Activated T-cell treated with anti-CD3 and anti-CD28 coated beads for 24 hours (primary cell): ENCODE data around the gene CDC34.

Source experiments
- DNase-seq: peaks from one replicate; pipeline ENCODE4 v3.0.0-alpha.2; 2020; ENCODE audit warnings: low read depth

Gene CDC34

GRCh38 chr19:542173-542866, 10.8 kb downstream of the CDC34 start:
- DNase-seq: no peak

DNA sequence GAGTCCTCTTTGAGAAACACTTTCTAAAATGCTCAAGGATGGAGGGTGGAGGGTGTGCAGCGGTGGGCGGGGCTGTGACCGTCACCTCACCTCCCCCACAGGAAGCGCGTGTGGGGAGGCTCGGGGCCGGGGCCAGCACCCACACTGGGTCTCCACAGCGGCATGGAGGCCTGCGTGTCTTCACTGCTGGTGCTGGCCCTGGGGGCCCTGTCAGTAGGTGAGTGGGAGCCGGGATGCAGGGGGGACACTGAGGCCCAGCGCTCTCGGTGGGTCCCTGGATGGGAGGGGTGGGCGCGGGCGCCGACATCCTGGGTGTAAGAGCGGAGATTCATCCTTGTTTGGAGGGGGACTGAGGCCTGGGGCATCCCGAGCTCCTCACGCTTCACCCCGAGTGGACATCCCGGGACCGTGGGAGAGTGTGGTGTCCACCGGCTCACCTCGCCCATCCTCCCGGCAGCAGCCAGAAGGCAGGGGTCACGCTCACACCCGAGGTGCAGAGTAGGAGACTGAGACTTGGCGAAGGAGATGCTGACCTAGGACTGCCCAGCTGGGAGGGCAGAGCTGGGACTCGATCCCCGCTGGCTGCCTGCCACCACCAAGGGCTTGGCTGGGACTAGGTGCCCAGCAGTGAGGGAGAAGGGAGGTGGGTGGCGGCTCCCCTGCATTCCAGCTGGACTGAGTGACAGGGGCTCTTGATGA, 12.5 kb downstream of the CDC34 start, which contains the start of gene GZMM:
Gene GZMM (plus strand): TSS at position 144 of the 699 bp plus-strand sequence. CDS start 19 bp downstream, at position 163.
- peak; percentile 62 for DNase-seq

DNA sequence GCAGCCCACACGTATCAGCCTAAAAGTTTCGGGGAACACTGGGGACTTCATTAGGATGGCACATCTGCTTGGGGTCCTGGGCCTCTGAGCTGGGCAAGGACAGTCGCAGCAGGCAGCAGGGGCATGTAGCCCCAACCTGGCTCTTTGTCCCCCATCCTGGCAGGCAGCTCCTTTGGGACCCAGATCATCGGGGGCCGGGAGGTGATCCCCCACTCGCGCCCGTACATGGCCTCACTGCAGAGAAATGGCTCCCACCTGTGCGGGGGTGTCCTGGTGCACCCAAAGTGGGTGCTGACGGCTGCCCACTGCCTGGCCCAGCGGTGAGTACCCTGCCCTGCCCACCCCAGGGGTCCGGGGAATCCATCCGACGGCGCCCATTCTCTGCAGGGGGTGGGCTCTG, 15.6 kb downstream of the CDC34 start:
- no peak for DNase-seq

DNA sequence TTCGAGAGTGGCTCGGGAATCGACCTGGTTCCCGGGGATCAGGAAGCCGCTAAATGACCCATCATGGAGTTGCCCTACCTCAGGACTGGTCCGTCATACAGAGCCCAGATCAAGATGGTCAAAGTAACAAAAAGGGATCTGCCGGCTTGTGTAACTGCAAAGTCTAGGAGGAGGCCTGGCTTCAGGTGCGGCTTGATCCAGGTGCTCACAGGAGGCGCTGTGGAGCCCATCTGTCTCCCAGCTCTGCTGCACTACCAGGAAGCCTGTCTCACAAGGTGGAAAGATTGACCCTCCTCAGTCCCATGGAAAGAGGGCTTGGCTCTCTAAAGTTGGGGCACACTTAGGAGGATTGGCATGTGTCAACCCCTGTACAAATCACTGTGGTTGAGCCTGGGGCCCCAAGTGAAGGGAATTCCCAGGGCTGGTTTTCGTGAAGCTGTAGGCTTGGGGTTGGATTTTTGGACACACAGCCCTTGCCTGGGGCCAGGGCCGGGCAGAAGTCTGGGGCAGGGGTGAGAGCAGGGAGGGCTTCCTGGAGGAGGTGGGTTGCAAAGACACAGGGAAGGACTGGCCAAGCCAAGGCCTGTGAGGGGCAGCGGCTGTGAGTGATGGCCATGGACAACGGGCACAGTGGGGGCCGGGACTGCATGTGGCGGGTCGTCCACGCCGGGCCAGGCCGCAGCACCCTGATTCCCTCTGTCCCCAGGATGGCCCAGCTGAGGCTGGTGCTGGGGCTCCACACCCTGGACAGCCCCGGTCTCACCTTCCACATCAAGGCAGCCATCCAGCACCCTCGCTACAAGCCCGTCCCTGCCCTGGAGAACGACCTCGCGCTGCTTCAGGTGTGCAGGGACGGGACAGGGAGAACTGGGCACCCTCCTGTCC, 16.5 kb downstream of the CDC34 start:
- no peak for DNase-seq

DNA sequence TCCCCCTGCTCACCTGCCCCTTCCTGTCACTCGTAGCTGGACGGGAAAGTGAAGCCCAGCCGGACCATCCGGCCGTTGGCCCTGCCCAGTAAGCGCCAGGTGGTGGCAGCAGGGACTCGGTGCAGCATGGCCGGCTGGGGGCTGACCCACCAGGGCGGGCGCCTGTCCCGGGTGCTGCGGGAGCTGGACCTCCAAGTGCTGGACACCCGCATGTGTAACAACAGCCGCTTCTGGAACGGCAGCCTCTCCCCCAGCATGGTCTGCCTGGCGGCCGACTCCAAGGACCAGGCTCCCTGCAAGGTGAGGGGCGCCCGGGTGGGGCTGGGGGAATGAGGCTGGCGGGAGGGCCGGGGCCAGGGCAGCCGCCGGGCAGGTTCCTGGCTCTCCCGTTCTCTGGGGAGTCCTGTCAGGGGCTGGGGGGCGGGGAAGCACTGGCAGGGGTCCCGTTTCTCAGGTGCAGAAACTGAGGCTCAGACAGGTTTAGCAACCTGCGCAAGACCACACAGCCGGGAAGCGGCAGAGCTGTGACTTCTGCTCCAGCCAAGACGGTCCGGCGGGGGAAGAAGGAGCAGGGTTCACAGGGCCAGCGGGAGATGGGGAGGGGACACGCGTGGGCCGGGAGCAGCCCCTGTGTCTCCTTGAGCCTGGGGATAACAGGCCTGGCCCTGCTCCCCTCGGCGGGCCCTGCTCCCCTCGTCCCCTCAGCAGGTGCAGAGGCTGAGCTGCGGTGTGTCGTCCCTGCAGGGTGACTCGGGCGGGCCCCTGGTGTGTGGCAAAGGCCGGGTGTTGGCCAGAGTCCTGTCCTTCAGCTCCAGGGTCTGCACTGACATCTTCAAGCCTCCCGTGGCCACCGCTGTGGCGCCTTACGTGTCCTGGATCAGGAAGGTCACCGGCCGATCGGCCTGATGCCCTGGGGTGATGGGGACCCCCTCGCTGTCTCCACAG, 17.6 kb downstream of the CDC34 start:
- DNase-seq: no peak

DNA sequence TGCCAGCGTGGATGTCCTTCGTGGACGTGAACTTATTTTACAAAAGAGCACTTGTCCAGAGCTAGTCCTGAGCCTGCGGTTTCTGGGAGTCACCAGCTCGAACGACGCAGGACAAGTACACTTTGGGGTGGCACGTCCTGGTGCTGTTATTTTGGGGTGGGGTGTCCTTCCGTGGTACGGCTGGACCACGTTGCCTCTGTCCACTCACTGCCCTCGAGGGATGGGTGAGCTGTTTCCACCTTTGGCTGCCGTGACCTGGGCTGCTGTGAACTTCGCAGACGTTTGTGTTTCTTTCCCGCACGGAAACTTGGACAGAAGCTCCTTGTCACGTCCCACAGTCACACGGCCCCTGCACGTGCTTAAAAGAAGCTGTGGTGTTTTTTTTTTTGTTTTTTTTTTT, 23.3 kb downstream of the CDC34 start:
- DNase-seq: no peak

- no peak for DNase-seq
These were observed 23.9 kb downstream of the CDC34 start for GRCh38 chr19:555474-555808.

DNA sequence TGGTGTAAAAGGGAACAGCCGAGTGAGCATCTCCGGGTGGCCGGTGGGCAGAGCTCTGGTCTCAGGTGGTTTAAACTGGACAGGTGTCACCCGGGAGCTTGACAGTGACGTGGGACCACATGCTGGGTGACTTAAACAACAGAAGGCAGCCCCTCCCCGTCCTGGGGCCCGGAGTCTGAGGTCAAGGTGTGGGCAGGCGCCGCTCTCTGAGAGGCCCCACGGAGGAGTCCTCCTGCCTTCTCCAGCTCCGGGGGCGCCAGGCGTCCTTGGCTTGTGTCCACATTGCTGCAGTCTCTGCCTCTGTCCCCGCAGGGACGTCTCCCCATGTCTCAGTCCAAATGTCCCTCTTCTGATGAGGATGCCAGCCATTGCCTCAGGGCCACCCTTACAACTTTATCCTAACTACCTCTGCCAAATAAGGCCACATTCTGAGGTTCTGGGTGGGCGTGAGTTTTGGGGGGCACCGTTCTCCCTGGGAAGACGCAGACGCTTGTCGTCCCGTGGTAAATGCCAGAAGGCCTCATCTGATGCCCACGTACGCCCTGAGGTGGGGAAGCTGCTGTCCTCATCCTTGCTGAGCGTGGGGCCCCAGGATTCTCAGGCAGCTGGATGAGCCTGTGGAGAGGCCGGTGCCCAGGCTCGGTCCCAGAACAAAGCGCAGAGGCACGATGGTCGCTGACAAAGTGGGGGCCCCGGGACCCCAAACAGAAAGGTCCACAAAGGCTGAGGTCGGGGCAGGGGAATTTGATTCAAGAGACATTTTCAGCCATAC, 25.2 kb downstream of the CDC34 start:
- no peak for DNase-seq

DNA sequence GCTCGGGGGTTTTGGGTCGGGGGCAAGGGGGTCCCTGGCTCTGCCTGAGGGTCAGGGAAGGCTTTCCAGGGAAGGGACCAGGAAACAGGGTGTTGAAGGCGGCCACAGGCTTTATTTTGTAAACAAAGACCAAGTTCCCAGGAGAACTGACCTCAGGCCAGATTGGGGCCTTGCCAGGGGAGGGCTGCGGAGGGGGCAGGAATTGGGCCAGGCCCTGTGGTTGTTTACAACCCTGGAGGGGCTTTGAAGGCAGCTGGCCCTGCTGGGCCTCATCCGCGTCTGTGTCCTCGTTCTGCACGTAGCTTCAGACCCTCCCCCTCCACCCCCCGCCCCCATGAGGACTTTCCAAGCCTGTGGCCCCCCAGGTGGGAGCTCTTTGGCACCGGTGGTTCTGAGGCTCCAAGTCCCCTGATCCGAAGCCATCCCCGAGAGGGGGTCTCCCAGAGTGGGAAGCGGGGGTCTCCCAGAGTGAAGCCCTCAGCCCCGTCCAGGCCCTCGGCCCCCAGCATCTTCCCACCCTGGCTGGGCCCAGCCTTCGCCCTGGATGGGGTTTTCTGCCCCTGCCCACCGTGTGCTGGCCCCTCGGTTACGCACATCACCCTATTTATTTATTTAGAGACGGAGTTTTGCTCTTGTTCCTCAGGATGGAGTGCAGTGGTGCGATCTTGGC, 27.3 kb downstream of the CDC34 start:
- no peak for DNase-seq

GRCh38 chr19:560121-560520, 28.6 kb downstream of the CDC34 start:
- no peak for DNase-seq

- no peak for DNase-seq
These were observed 34.8 kb downstream of the CDC34 start for GRCh38 chr19:566403-566802.

DNA sequence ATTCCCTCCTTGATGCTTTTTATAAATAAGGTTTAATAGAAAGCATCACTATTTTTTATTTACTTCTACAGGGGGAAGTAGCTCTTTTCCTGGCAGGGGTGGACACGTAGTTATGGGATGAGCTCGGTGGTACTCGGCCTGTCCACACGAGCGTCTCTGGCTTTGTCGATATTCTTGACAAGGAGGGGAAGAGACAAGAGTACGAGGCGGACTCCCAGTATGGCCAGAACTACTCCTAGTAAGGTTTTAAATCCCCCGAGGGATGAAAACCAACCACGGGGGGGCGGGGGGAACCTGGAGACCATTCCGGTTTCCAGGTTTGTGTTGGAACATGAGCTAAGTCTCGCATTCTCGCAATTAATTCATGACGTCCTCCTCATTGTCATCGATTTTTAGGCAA, 35.3 kb downstream of the CDC34 start:
- DNase-seq: no peak

DNA sequence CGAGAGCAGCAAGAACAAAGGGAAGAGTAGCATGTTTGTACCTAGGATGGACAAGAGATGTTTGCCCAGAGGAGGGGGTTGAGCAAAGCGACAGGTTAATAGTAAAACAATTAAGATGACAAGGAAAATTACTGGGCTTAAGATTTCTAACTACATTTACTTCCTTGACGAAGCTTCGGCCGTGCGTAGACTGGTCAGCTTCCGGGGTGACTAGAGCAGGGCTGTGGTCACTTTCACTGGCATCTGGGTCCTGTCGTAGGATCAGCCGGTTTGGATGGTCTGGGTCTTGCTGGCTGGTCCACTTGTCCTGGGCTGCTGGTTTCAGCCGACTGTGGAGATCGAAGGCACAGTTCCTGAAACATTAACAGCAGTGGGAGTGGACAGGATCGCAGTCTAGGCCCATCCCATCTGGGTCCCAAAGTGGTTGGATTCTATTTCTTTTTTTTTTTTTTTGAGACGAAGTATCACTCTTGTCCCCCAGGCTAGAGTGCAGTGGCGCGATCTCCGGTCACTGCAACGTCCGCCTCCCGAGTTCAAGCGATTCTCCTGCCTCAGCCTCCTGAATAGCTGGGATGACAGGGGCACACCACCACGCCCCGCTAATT, 35.8 kb downstream of the CDC34 start:
- no peak for DNase-seq

GRCh38 chr19:570251-570686, 38.7 kb downstream of the CDC34 start:
- DNase-seq: no peak

DNA sequence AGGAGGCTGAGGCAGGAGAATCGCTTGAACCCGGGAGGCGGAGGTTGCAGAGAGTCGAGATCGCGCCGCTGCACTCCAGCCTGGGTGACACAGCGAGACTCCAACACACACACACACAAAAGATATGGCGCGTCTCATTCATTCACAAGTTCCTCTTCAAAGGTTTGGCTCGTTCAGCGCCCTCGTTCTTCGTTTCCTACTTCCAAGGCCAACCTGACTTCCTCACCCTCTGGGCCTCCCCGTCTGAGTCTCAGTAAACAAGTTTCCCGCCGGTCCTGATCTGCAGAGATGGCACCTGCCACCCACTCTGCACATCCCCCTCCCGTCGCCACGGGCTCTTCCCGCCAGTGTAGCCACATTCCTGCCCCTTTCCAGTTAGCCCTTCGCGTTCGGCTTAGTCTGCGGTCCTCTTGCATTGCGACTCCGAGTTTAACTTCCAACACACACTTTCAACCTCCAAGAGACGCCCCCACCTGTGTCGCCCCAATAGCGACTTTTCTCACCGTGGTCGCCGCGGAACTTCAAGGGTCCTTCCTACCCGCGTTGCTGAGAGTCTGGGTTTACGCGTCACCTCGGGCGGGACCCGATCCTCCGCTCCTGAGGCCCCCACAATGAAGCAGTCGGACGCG, 39.5 kb downstream of the CDC34 start:
- DNase-seq: peak; percentile 32

- no peak for DNase-seq
These were observed 40.0 kb downstream of the CDC34 start for GRCh38 chr19:571566-571974.

DNA sequence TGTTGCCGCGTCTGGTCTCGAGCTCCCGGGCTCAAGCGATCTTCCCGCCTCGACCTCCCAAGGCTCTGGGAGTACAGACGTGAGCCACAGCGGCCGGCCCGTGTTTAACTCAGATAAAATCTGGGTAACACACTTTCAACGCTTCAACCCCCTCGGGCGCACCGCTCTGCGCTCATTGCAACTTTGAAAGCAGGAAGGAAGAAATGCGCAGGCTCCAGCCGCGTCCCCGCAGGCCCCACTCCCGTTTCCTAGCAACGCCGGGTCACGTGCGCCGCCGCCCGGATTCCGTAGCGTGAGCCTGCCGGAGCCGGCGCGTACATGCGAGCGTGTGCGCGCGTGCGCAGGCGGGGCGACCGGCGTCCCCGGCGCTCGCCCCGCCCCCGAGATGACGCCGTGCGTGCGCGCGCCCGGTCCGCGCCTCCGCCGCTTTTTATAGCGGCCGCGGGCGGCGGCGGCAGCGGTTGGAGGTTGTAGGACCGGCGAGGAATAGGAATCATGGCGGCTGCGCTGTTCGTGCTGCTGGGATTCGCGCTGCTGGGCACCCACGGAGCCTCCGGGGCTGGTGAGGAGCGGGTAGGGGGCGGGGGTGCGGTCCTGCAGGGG, 40.7 kb downstream of the CDC34 start, which contains the start of gene BSG:
Gene BSG (plus strand): TSS at position 457 of the 603 bp plus-strand sequence. CDS start 39 bp downstream, at position 496.
- DNase-seq: peak; percentile 98

DNA sequence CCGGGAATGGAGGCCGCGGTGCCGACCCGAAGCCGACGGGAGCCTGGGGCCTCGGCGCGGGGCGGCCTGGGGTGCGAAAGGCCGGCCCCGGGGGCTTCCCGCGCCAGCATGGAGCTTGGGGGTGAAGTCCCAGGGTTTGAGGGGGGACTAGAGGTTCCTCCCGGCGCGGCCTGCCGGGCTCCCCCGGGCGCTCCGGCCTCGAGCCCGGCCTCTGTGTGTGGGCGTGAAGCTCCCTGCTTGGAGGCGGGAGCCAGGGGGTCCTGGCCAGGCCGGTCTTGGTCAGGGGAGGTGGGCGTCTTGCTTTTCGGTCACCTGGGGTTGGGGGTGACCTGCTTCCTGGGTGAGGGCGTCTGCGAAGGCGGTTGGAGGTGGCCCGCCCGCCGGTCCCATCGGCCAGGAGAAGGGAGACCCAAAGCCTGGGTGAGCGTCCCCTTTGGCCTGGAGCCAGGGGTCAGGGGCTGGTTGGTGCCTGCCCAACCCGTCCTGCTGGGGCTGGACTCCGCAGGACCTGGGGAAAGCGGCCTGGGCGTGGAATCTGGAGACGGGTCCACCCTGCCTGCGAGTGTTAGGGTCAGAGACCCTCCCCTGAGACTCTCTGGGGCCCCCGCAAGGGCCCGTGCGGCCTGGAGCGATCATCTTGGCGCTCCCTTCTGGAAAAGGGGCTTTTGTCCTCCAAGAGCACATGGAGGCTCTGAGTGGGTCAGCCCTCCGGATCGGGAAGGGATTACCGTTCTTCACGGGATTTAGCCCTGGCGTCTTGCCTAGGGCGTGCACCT, 41.4 kb downstream of the CDC34 start:
- no peak for DNase-seq
